Large intestine (tissue), 1 donor: Measurements from ENCODE around the gene HECW1. TPM values are rescaled to one million over a fixed set of nuclear protein-coding genes. Genes with fewer than 3 reads are reported as not detected.

ENCODE experiments used
- polyA plus RNA-seq: library from polyadenylated mRNA; unstranded; fragments of 120-200 nt; gene quantifications from one replicate; pipeline ENCODE4 v1.2.1, GENCODE V29; 2013

HECW1 gene
- polyA plus RNA-seq, 1 donor = 0.36 TPM

Other genes starting within 250 kb of the HECW1 start
- gene C7orf25, start 200.6 kb upstream of the HECW1 start, polyA plus RNA-seq = 3.2 TPM
- 136 TPM for gene PSMA2, start 180.5 kb upstream of the HECW1 start, polyA plus RNA-seq
- 52.2 TPM for gene MRPL32, start 180.3 kb upstream of the HECW1 start, polyA plus RNA-seq